Epidermal melanocyte (primary cell): Measurements from ENCODE around the gene ZNF407.
"Not testable (repeated sequence)": the region's sequence is repeated elsewhere in the genome, so short reads cannot be mapped to it uniquely, and the experiment has no call there.

Source experiments
- DNase-seq: peaks from one replicate; pipeline ENCODE4 v3.0.0; 2011; ENCODE audit warnings: low spot score; ENCODE audit not compliant: insufficient read length

The ZNF407 gene

DNA sequence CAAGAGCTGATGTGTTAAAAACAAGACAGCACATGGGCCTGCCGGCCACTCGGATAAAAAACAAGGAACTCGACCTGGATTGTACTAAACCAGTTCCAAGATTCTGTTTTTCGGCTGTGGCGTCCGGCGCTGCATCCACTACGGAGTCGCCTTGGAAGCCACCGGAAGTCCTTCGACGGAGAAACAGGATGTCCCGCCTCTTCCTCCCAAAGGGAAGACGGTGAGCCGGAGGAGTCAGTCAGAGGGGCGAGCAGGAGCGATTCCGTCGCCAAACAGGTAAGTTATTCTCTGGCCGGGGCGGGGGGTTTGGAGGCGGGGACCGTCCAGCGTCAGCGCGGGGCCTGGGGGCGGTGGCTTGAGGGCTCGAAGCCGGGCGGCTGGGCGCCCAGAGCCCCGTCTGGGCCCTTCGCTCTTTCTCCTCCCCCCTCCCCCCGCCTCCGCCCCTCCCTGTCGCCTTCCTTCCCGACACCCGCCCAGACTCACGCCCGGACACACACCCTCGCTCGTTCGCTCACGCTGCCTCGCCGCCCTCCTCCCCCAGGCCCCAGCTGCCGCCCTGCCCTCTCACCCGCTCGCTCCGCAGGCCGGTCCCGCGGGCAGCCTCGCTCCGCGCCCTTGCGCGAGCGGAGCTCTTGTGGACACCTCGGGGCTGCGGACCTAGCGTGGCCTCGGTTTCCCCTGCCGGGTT is at the start of gene ZNF407:
ZNF407 (plus strand) TSS at position 209 of the 688 bp plus-strand sequence. CDS start 33,150 bp downstream, outside the sequence.
- DNase-seq: peak; percentile 70

DNA sequence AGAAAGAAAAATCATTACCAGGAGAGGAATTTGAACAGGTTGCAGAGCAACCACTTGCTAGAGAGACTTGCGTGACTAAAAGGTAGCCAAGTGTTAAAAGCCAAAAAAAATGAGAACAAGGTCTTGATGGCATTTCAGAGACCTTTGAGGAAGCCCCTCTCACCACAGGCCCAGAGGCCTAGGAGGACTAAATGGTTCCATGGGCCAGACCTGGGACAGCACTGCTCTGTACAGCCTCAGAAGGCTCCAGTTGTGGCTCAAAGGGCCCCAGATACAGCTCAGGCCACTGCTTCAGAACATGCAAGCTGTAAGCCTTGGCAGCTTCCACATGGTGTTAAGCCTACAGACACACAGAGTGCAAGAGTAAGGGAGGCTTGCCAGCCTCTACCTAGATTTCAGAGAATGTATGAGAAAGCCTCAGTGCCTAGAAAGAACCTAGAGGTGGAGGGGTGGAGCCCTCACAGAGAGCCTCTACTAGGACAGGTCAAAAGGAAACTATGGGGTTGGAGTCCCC is 48.0 kb upstream of the ZNF407 start:
- DNase-seq: no peak

- DNase-seq: no peak
These were observed 46.8 kb upstream of the ZNF407 start for GRCh38 chr18:74550886-74551285.

GRCh38 chr18:74551452-74551851 is 46.2 kb upstream of the ZNF407 start:
- DNase-seq: no peak

- DNase-seq: peak; percentile 95
These were observed 45.6 kb upstream of the ZNF407 start for GRCh38 chr18:74551936-74552555.

GRCh38 chr18:74556126-74556525 is 41.5 kb upstream of the ZNF407 start:
- DNase-seq: no peak

- no peak for DNase-seq
These were observed 39.6 kb upstream of the ZNF407 start for GRCh38 chr18:74558096-74558495.

DNA sequence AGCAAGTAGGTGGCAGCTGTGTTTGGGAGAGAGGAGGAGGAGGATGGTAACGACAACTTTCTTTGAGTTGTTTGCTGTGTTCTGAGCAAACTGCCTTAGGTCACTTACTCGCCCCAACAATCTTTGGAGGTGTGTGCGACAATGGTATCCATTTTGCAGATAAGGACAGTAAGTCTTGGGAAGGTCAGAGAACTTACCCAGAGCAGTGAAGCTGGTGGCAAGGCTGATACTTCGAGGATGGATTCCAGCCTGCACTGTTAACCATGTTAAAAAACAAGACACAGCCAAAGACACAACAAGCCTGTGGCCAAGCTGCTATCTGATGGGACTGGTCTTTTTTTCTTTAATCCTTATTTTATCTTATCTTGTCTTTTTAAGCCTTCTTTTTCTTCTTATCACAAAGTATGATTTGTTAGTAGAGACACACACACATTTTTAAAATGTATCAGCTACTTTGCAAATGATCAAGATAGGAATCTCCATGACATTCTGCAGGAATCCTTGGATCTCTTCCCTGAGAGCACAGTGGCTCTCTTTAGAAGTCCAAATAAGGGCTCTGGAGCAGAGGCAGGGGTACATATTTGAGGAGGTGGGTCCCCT is 35.4 kb upstream of the ZNF407 start:
- no peak for DNase-seq

GRCh38 chr18:74562775-74563174 is 34.9 kb upstream of the ZNF407 start:
- no peak for DNase-seq

DNA sequence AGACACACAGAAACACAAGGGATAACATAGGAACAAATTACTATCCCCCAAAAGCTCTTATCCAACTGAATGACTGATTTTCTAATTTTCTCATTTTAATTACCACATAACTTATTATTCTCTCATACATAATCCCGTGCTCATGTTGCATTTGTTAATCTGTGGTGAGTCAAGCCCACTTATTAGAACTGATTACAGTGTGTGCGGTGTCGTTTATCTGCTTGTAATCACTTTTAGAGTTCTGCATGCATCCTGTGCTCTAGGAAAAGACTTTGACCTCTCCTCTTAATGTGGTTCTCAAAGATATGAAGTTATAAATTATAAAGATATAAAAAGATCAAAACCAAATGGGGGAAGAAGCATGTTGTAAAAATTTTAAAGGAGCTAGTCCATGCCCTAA is 33.7 kb upstream of the ZNF407 start:
- DNase-seq: no peak

- not testable (repeated sequence) for DNase-seq
These were observed 32.5 kb upstream of the ZNF407 start for GRCh38 chr18:74565164-74565563.

- DNase-seq: not testable (repeated sequence)
These were observed 31.7 kb upstream of the ZNF407 start for GRCh38 chr18:74565993-74566392.

DNA sequence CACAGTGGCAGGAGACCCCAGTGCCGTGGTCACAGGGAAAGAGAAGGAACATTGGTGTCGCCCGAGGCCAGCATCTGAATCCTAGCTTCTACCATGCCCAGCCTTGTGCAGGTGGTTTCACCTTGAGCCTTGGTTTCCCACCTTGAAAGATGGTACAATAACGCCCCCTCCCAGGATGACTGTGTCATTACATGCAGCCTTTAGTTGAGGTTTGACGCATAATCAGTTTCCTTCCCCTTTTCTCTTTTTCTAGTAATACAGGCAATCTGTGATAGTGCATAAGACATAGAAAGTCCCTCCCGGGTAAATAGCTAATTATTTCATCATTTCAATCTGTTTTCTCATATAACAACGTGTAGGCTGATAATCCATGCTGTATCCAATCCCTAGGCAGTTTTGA is 29.8 kb upstream of the ZNF407 start:
- DNase-seq: no peak

- DNase-seq: no peak
These were observed 28.3 kb upstream of the ZNF407 start for GRCh38 chr18:74569401-74569800.

DNA sequence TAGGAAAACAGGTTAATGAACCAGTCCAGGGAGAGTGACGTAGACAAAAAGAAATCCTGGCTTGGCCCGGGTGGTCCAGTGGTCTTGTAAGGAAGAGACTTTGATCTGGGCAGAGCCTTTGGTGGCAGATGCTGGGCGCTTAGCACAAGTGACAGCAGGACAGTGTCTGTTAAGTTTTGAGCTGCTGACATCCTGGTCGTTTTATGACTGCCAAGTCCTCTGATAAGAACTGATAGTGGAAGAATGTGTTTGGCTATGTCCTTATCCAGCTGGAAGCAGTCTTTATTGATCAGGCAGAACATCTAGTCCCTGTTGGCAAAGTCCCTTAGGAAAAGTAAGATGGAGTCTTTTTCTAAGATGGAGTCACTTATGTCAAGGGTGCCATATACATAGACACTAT is 27.4 kb upstream of the ZNF407 start:
- no peak for DNase-seq

GRCh38 chr18:74571895-74572680 is 25.6 kb upstream of the ZNF407 start:
- DNase-seq: no peak

- DNase-seq: no peak
These were observed 24.6 kb upstream of the ZNF407 start for GRCh38 chr18:74573053-74573452.

DNA sequence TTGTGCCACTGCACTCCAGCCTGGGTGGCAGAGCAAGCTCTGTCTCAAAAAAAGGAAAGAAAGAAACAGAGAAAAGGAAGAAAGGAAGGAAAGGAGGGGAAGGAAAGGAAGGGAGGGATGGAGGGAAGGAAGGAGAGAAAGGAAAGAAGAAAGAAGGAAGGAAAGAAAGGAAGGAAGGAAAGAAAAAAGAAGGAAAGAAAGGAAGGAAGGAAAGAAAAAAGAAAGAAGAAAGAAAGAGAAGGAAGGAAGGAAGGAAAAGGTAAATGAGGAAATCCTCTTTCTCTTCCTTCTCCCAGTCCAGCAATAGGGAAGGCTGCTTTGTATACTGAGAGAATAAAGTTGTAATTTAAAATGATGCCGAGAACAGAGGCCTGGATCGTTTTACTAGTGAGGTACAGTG is 22.8 kb upstream of the ZNF407 start:
- DNase-seq: no peak

DNA sequence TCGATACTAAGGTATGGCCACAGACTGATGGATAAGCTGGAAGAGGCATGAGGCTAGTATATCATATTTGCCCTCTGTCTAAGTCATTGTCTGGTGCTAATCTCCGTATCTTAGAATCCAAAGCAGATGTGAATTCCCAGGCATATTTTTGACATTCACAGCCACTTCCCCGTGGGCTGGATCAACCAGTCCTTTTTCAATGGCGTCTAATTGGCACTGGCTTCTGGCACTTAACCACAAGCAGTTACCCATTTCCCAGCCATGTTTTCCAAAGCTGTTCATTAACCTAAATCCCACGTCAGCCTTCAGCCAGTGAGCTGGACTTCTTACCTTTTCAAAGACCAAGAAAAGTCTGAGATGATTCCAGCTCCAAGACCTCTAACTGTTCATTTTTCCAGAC is 20.7 kb upstream of the ZNF407 start:
- DNase-seq: no peak

DNA sequence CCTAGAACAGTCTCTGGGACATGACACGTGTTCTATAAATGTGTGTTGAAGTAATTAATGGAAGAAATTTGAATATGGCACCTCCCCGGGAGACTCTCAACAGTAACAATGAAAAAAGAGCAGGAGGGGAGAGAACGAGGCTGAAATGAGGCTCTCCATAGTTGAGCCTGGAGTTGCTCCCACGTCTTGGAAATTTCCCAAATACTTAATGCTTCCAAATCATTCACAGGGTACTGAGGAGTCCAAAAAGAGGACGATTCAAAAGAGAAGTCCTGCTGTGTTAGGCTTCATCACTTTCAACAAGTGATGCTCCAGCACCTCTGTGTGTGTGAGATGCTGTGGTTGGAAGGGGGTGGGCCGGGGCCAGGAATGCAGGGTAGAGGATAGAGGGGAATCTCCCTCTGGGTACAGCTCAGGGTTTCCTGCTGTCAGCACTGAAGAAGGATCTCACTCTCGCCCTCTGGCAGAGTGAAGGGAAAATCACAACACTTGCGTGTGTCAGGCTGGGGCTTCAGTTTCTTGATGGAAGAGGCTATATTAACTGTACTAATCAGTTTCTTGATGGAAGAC is 18.1 kb upstream of the ZNF407 start:
- DNase-seq: no peak

DNA sequence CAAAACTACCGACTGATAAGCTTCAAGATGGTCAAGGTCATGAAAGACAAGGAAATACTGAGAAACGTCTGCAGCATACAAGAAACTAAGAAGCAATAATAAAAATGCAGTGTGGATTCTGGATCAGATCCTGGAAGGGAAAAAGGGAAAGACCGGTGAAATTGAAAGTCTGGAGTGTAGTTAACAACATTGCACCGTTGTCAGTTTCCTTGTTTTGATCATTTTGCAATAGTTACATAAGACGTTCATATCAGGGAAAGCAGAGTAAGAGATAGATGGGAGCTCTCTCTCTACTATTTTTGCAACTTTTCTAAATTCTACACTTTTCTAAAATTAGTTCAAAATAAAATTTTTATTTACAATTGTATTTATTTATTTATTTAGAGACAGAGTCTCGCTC is 15.0 kb upstream of the ZNF407 start:
- DNase-seq: no peak
